GM13976 (cell line): ENCODE data around the gene LHFPL3.
"Not testable (repeated sequence)": the region's sequence is repeated elsewhere in the genome, so short reads cannot be mapped to it uniquely, and the experiment has no call there.

Experiments
- DNase-seq: peaks from one replicate; pipeline ENCODE4 v3.0.0; 2012; ENCODE audit warnings: low spot score
- in situ Hi-C: fragments of 300-500 bp; cut with MboI; formaldehyde crosslinking; loops from one replicate; pipeline ENCODE4 v1.12.0; 2022; ENCODE audit warnings: low sequenced_read_pairs, mixed read lengths, inconsistent platforms; ENCODE audit not compliant: unreplicated experiment
- TF ChIP-seq, protein P1 (sequence below): IDR thresholded peaks from 2 replicates; pipeline ENCODE4 v1.5.1; 2012; ENCODE audit warnings: borderline replicate concordance, mild to moderate bottlenecking; ENCODE audit not compliant: insufficient read depth; ENCODE audit errors: extremely low read depth, missing control alignments, control extremely low read depth

LHFPL3 gene

DNA sequence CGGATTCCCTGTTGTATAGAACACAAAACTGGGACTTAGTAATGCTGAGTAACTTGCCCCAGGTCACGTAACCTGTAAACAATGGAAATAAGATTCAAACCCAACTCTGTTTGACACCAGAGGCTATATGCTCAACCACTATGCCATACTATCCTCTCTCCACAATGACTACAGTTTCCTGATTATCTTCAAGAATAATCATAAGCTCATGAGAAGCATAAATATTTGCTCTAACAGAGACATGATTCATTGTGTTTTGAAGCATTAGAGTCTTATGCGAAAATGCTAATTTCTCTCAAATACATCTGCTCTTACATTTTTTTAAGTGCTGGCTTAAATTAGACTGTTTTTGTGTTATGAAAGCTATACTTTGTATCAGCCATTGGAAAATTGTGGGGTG is 241.3 kb downstream of the LHFPL3 start:
- in situ Hi-C loops: no loop called here
- TF ChIP-seq, protein P1, sequence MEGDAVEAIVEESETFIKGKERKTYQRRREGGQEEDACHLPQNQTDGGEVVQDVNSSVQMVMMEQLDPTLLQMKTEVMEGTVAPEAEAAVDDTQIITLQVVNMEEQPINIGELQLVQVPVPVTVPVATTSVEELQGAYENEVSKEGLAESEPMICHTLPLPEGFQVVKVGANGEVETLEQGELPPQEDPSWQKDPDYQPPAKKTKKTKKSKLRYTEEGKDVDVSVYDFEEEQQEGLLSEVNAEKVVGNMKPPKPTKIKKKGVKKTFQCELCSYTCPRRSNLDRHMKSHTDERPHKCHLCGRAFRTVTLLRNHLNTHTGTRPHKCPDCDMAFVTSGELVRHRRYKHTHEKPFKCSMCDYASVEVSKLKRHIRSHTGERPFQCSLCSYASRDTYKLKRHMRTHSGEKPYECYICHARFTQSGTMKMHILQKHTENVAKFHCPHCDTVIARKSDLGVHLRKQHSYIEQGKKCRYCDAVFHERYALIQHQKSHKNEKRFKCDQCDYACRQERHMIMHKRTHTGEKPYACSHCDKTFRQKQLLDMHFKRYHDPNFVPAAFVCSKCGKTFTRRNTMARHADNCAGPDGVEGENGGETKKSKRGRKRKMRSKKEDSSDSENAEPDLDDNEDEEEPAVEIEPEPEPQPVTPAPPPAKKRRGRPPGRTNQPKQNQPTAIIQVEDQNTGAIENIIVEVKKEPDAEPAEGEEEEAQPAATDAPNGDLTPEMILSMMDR: no peak
- no peak for DNase-seq

DNA sequence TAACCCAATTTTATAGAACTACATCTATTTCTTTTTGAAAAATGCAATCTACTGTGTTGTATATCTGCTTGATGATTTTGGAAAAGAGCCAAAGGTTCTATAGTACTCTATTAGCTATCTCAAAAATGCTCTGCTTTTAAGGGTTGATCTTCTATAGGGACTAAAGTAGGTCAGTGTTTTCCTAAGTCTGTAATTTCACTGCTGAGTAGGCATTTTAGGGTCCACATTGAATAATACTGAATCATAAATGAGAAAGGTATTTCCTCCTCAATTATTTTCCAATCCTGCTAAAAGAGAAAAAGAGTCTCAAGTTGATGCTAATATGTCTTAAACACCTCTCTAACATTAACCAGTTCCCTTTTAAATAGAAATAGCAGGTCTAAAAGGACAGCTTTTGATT is 244.2 kb downstream of the LHFPL3 start:
- TF ChIP-seq, protein P1: no peak
- in situ Hi-C loops: no loop called here
- DNase-seq: no peak

DNA sequence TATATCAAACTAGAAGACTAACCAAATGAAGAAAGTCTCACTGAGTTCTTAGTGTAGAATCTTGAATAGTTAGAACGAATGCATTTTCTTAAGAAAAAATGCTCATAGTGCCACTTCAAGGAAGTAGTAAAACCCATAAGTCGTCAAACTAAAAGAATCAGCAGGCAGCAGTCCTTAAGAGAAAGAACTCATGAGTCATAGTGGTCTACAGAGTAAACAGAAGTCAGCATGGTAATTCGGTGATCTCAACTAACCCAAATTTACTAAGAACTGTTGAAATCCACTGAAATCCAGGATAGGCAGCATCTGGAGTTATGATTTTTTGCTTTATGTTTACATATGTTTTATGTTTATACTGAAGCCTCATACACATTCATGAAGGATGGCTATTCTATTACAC is 256.2 kb downstream of the LHFPL3 start:
- TF ChIP-seq, protein P1: no peak
- in situ Hi-C loops: no loop called here
- no peak for DNase-seq

DNA sequence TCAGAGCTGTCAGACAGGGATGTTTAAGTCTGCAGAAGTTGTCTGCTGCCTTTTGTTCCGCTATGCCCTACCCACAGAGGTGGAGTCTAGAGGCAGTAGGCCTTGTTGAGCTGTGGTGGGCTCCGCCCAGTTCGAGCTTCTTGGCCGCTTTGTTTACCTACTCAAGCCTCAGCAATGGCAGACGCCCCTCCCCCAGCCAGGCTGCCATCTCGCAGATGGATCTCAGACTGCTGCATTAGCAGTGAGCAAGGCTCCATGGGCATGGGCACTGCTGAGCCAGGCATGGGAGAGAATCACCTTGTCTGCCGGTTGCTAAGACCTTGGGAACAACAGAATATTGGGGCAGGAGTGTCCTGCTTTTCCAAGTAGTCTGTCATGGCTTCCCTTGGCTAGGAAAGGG is 267.2 kb downstream of the LHFPL3 start:
- DNase-seq, in situ Hi-C loops: not testable (repeated sequence)

DNA sequence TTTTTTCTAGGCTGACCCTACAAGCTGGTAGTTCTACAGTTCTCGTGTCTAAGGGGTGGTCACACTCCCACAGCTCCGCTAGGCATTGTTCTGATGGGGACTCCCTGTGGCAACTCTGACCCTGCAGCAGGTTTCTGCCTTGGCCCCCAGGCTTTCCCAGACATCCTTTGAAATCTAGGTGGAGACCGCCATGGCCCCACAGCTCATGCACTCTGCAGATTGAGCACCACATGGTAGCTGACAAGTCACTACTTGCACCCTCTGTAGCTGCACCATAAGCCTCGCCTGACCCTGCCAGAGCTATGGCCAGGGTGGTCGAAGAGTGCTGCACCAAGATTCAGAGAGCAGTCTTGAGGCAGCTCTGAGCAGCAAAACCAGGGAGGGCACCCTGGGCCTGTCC is 275.6 kb downstream of the LHFPL3 start:
- no peak for DNase-seq
- in situ Hi-C loops: no loop called here
- TF ChIP-seq, protein P1: no peak

DNA sequence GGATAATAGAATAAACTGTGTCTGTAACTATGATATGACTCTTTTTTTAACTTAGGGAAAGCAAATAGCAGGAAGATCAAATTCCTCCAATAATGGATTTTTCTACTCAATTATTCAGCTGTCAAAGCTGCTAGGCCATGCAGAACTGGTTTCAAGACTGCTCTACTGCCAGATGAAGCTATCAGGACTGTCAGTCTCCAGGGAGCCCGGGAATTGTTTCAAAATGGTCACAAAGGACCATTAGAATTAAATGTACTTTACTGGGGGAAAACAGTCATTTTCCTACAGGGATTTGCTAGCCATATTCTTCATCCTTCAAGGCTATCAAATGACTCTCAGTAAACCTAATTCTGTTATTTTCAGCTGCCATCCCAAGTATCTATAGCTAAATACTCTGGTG is 276.3 kb downstream of the LHFPL3 start:
- in situ Hi-C loops: no loop called here
- TF ChIP-seq, protein P1: no peak
- DNase-seq: no peak

DNA sequence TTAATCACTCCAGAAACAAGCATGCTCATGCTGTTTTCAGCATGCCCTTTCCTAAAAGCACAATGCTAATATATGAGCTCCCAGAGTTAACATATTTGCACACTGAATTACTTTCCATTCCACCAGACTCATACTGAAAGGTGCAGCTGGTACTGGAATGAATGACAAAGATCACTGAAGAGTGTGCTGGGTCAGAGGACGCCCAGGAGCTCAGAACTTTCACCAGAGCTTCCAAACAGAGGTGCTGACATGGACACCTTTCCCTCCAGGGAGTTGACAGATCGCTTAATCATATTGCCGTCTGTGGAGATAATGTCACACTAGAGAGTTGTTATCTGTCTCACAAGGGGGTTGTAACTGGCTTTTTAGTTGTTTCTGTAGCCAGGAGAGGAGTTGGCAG is 292.9 kb downstream of the LHFPL3 start:
- no peak for DNase-seq
- in situ Hi-C loops: no loop called here
- TF ChIP-seq, protein P1: no peak
